ENCODE measurements around the gene PDE8A. TPM values are rescaled to one million over a fixed set of nuclear protein-coding genes. Genes with fewer than 3 reads are reported as not detected.
A peak's percentile ranks its signal among the peaks of the same experiment; 100 is the strongest.

Gene PDE8A
- total RNA-seq, 1 donor from 2014 or later = 49.6 TPM

- Histone ChIP-seq H3K9ac (ENCODE audit: low read depth in 1 of 3, low read length in 3 of 3) (no peak overlapping the region), H3K4me3 (ENCODE audit: low read length in 3 of 3) (no peak overlapping the region), H3K27ac (ENCODE audit: low read depth, low read length) (no peak overlapping the region), H3K36me3 (ENCODE audit: control insufficient read depth in 3 of 3, insufficient read depth in 3 of 3, low read length in 3 of 3) (no peaks in the 10 kb centered on the region), H3K4me1 (ENCODE audit: control insufficient read depth in 3 of 3, insufficient read depth in 3 of 3, low read length in 3 of 3) (peaks cover 0 to 7% (median under 1%) of the 10 kb centered on the region in 3 donors), H3K27me3 (ENCODE audit: control insufficient read depth in 3 of 3, insufficient read depth in 3 of 3, low read length in 3 of 3) (no peaks in the 10 kb centered on the region), H3K9me3 (ENCODE audit: control insufficient read depth in 3 of 3, low read length in 3 of 3) (no peaks in the 10 kb centered on the region)
Observed at GRCh38 chr15:85019815-85020590, 38.3 kb downstream of the PDE8A start.

- Histone ChIP-seq H3K9ac (ENCODE audit: low read depth in 1 of 3, low read length in 3 of 3) (no peak overlapping the region), H3K4me3 (ENCODE audit: low read length in 3 of 3) (no peak overlapping the region), H3K27me3 (ENCODE audit: control insufficient read depth in 3 of 3, insufficient read depth in 3 of 3, low read length in 3 of 3) (no peaks in the 10 kb centered on the region), H3K27ac (ENCODE audit: low read depth, low read length) (no peak overlapping the region), H3K9me3 (ENCODE audit: control insufficient read depth in 3 of 3, low read length in 3 of 3) (no peaks in the 10 kb centered on the region), H3K36me3 (ENCODE audit: control insufficient read depth in 3 of 3, insufficient read depth in 3 of 3, low read length in 3 of 3) (no peaks in the 10 kb centered on the region), H3K4me1 (ENCODE audit: control insufficient read depth in 3 of 3, insufficient read depth in 3 of 3, low read length in 3 of 3) (peaks cover 10 to 20% (median 11%) of the 10 kb centered on the region in 3 donors)
Observed at GRCh38 chr15:85021409-85021808, 39.8 kb downstream of the PDE8A start.

GRCh38 chr15:85022860-85023403, 41.3 kb downstream of the PDE8A start:
- no peak overlapping the region for H3K9ac ChIP-seq (ENCODE audit: low read depth in 1 of 3, low read length in 3 of 3)
- no peaks in the 10 kb centered on the region for H3K27me3 ChIP-seq (ENCODE audit: control insufficient read depth in 3 of 3, insufficient read depth in 3 of 3, low read length in 3 of 3)
- H3K4me1 ChIP-seq (ENCODE audit: control insufficient read depth in 3 of 3, insufficient read depth in 3 of 3, low read length in 3 of 3) = peaks cover 12 to 28% (median 12%) of the 10 kb centered on the region in 3 donors
- H3K36me3 ChIP-seq (ENCODE audit: control insufficient read depth in 3 of 3, insufficient read depth in 3 of 3, low read length in 3 of 3) = no peaks in the 10 kb centered on the region
- H3K9me3 ChIP-seq (ENCODE audit: control insufficient read depth in 3 of 3, low read length in 3 of 3) = no peaks in the 10 kb centered on the region
- no peak overlapping the region for H3K4me3 ChIP-seq (ENCODE audit: low read length in 3 of 3)
- H3K27ac ChIP-seq (ENCODE audit: low read depth, low read length) = no peak overlapping the region

- Histone ChIP-seq H3K4me3 (ENCODE audit: low read length in 3 of 3) (no peak overlapping the region), H3K9me3 (ENCODE audit: control insufficient read depth in 3 of 3, low read length in 3 of 3) (no peaks in the 10 kb centered on the region), H3K27me3 (ENCODE audit: control insufficient read depth in 3 of 3, insufficient read depth in 3 of 3, low read length in 3 of 3) (no peaks in the 10 kb centered on the region), H3K36me3 (ENCODE audit: control insufficient read depth in 3 of 3, insufficient read depth in 3 of 3, low read length in 3 of 3) (no peaks in the 10 kb centered on the region), H3K27ac (ENCODE audit: low read depth, low read length) (no peak overlapping the region), H3K9ac (ENCODE audit: low read depth in 1 of 3, low read length in 3 of 3) (no peak overlapping the region), H3K4me1 (ENCODE audit: control insufficient read depth in 3 of 3, insufficient read depth in 3 of 3, low read length in 3 of 3) (peaks cover 12 to 28% (median 12%) of the 10 kb centered on the region in 3 donors)
Observed at GRCh38 chr15:85024003-85024402, 42.3 kb downstream of the PDE8A start.

- no peak overlapping the region for H3K27ac ChIP-seq (ENCODE audit: low read depth, low read length)
- no peak overlapping the region for H3K4me3 ChIP-seq (ENCODE audit: low read length in 3 of 3)
- peaks cover 12 to 29% (median 12%) of the 10 kb centered on the region in 3 donors for H3K4me1 ChIP-seq (ENCODE audit: control insufficient read depth in 3 of 3, insufficient read depth in 3 of 3, low read length in 3 of 3)
- H3K9ac ChIP-seq (ENCODE audit: low read depth in 1 of 3, low read length in 3 of 3) = no peak overlapping the region
- H3K9me3 ChIP-seq (ENCODE audit: control insufficient read depth in 3 of 3, low read length in 3 of 3) = no peaks in the 10 kb centered on the region
- no peaks in the 10 kb centered on the region for H3K36me3 ChIP-seq (ENCODE audit: control insufficient read depth in 3 of 3, insufficient read depth in 3 of 3, low read length in 3 of 3)
- H3K27me3 ChIP-seq (ENCODE audit: control insufficient read depth in 3 of 3, insufficient read depth in 3 of 3, low read length in 3 of 3) = no peaks in the 10 kb centered on the region
Observed at GRCh38 chr15:85024509-85025336, 43.1 kb downstream of the PDE8A start.

- Histone ChIP-seq H3K27ac (ENCODE audit: low read depth, low read length) (peak overlapping the region; percentile 22), H3K4me1 (ENCODE audit: control insufficient read depth in 3 of 3, insufficient read depth in 3 of 3, low read length in 3 of 3) (peaks cover 15 to 38% (median 16%) of the 10 kb centered on the region in 3 donors)
Observed at GRCh38 chr15:85025516-85026251, 44.0 kb downstream of the PDE8A start.

GRCh38 chr15:85026304-85027032, 44.8 kb downstream of the PDE8A start:
- Histone ChIP-seq H3K4me1 (ENCODE audit: control insufficient read depth in 3 of 3, insufficient read depth in 3 of 3, low read length in 3 of 3) (peaks cover 16 to 38% (median 20%) of the 10 kb centered on the region in 3 donors), H3K27ac (ENCODE audit: low read depth, low read length) (peak overlapping the region; percentile 22), H3K27me3 (ENCODE audit: control insufficient read depth in 3 of 3, insufficient read depth in 3 of 3, low read length in 3 of 3) (no peaks in the 10 kb centered on the region), H3K36me3 (ENCODE audit: control insufficient read depth in 3 of 3, insufficient read depth in 3 of 3, low read length in 3 of 3) (no peaks in the 10 kb centered on the region), H3K9me3 (ENCODE audit: control insufficient read depth in 3 of 3, low read length in 3 of 3) (no peaks in the 10 kb centered on the region), H3K4me3 (ENCODE audit: low read length in 3 of 3) (no peak overlapping the region), H3K9ac (ENCODE audit: low read depth in 1 of 3, low read length in 3 of 3) (no peak overlapping the region)

More at GRCh38 chr15:85025516-85026251, 44.0 kb downstream of the PDE8A start:
- H3K9ac ChIP-seq (ENCODE audit: low read depth in 1 of 3, low read length in 3 of 3) = no peak overlapping the region
- no peak overlapping the region for H3K4me3 ChIP-seq (ENCODE audit: low read length in 3 of 3)
- no peaks in the 10 kb centered on the region for H3K36me3 ChIP-seq (ENCODE audit: control insufficient read depth in 3 of 3, insufficient read depth in 3 of 3, low read length in 3 of 3)
- no peaks in the 10 kb centered on the region for H3K9me3 ChIP-seq (ENCODE audit: control insufficient read depth in 3 of 3, low read length in 3 of 3)
- no peaks in the 10 kb centered on the region for H3K27me3 ChIP-seq (ENCODE audit: control insufficient read depth in 3 of 3, insufficient read depth in 3 of 3, low read length in 3 of 3)

GRCh38 chr15:85027033-85027380, 45.4 kb downstream of the PDE8A start:
- H3K36me3 ChIP-seq (ENCODE audit: control insufficient read depth in 3 of 3, insufficient read depth in 3 of 3, low read length in 3 of 3) = no peaks in the 10 kb centered on the region
- no peak overlapping the region for H3K9ac ChIP-seq (ENCODE audit: low read depth in 1 of 3, low read length in 3 of 3)
- H3K4me3 ChIP-seq (ENCODE audit: low read length in 3 of 3) = no peak overlapping the region
- H3K27ac ChIP-seq (ENCODE audit: low read depth, low read length) = no peak overlapping the region
- H3K4me1 ChIP-seq (ENCODE audit: control insufficient read depth in 3 of 3, insufficient read depth in 3 of 3, low read length in 3 of 3) = peaks cover 16 to 42% (median 20%) of the 10 kb centered on the region in 3 donors
- no peaks in the 10 kb centered on the region for H3K9me3 ChIP-seq (ENCODE audit: control insufficient read depth in 3 of 3, low read length in 3 of 3)
- no peaks in the 10 kb centered on the region for H3K27me3 ChIP-seq (ENCODE audit: control insufficient read depth in 3 of 3, insufficient read depth in 3 of 3, low read length in 3 of 3)

- Histone ChIP-seq H3K9me3 (ENCODE audit: control insufficient read depth in 3 of 3, low read length in 3 of 3) (no peaks in the 10 kb centered on the region), H3K4me3 (ENCODE audit: low read length in 3 of 3) (no peak overlapping the region), H3K9ac (ENCODE audit: low read depth in 1 of 3, low read length in 3 of 3) (no peak overlapping the region), H3K4me1 (ENCODE audit: control insufficient read depth in 3 of 3, insufficient read depth in 3 of 3, low read length in 3 of 3) (peaks cover 16 to 43% (median 20%) of the 10 kb centered on the region in 3 donors), H3K27me3 (ENCODE audit: control insufficient read depth in 3 of 3, insufficient read depth in 3 of 3, low read length in 3 of 3) (no peaks in the 10 kb centered on the region), H3K27ac (ENCODE audit: low read depth, low read length) (no peak overlapping the region), H3K36me3 (ENCODE audit: control insufficient read depth in 3 of 3, insufficient read depth in 3 of 3, low read length in 3 of 3) (no peaks in the 10 kb centered on the region)
Observed at GRCh38 chr15:85027421-85027820, 45.8 kb downstream of the PDE8A start.

All from skeletal muscle tissue (tissue), 4 donors.